Glomerular endothelial cell (primary cell): ENCODE measurements around the gene FBXW9. TPM values are rescaled to one million over a fixed set of nuclear protein-coding genes. Genes with fewer than 3 reads are reported as not detected.
"Not testable (repeated sequence)": the region's sequence is repeated elsewhere in the genome, so short reads cannot be mapped to it uniquely, and the experiment has no call there.

ENCODE experiments used
- DNase-seq: peaks from one replicate; pipeline ENCODE4 v3.0.0-alpha.2; 2011; ENCODE audit warnings: low read depth, low spot score; ENCODE audit errors: extremely low read depth
- total RNA-seq: library from RNA; depleted of rRNA; stranded (reverse); fragments of >200 nt; gene quantifications from 2 replicates; pipeline ENCODE4 v1.2.3, GENCODE V29; 2015

The FBXW9 gene
- 8.0 and 12.1 TPM in 2 replicates for total RNA-seq

- DNase-seq: peak; percentile 73
These were observed at the start of gene FBXW9 for GRCh38 chr19:12696366-12697335. Gene FBXW9, minus strand, starts transcription at chr19:12696631. Its CDS starts 50 bp downstream, at chr19:12696581.

- DNase-seq: no peak
These were observed 48.9 kb upstream of the FBXW9 start for GRCh38 chr19:12745166-12745897.

GRCh38 chr19:12737835-12738351 lies 41.5 kb upstream of the FBXW9 start:
- no peak for DNase-seq

GRCh38 chr19:12736995-12737834 lies 40.8 kb upstream of the FBXW9 start, which contains the start of gene GET3:
Gene GET3, plus strand, starts transcription at chr19:12737497. Its CDS starts 9 bp downstream, at chr19:12737506.
- DNase-seq: peak; percentile 100

- no peak for DNase-seq
These were observed 37.2 kb upstream of the FBXW9 start for GRCh38 chr19:12733369-12734214.

- no peak for DNase-seq
These were observed 34.9 kb upstream of the FBXW9 start for GRCh38 chr19:12731337-12731736.

DNA sequence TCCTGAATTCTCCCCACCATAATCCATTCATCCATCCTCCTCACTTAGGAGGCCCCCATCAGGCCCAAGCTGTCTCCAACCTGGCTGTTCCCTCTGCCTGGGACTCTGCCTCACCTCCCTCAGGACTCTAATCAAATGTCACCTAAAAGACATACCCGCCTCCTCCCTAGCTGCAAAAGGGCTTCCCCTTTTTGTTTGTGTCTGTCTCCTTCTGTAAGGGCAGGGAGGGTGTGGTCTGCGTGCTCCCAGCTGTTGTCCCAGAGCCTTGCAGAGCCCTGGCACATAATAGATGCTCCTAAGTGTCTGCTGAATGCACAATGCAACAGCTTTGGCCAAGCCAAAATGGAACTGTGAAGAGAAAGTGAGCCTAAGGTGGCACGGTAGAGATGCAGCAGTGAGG lies 33.6 kb upstream of the FBXW9 start:
- DNase-seq: no peak

- no peak for DNase-seq
These were observed 31.5 kb upstream of the FBXW9 start for GRCh38 chr19:12727745-12728433.

DNA sequence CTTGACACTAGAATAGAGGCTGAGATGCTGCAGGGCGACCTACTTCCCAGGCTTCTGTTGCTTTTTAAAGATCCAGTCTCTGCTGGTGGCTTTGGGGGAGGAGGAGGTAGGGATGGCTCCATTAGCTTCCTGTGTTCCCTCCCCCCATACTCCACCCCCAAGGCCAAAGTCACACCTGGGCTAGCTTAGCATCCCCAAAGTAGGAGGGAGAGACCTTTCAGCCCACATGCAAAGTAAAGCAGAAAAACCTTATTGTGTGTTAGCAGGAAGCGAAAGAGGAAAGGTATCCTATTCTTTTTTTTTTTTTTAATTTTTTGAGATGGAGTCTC lies 30.5 kb upstream of the FBXW9 start:
- no peak for DNase-seq

GRCh38 chr19:12725612-12726011 lies 29.2 kb upstream of the FBXW9 start:
- DNase-seq: not testable (repeated sequence)

- no peak for DNase-seq
These were observed 27.4 kb upstream of the FBXW9 start, which contains the start of gene TNPO2 for GRCh38 chr19:12723641-12724426. Gene TNPO2, minus strand, starts transcription at chr19:12723932. Its CDS starts 2,955 bp downstream, at chr19:12720977.

DNA sequence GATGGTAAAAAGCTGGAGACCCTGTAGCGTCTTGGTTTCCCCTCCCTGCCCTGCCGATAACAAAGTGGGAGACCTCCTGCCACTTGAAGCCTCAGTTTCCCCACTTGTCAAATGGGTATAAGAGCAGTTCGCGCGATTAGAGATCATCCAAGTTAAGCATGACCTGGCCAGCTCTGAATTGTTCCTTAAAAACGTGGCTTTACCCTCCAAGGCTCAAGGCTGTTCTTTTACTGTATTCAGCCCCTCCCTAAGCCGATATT lies 26.9 kb upstream of the FBXW9 start:
- DNase-seq: no peak

GRCh38 chr19:12722566-12723380 lies 26.3 kb upstream of the FBXW9 start:
- peak; percentile 99 for DNase-seq

DNA sequence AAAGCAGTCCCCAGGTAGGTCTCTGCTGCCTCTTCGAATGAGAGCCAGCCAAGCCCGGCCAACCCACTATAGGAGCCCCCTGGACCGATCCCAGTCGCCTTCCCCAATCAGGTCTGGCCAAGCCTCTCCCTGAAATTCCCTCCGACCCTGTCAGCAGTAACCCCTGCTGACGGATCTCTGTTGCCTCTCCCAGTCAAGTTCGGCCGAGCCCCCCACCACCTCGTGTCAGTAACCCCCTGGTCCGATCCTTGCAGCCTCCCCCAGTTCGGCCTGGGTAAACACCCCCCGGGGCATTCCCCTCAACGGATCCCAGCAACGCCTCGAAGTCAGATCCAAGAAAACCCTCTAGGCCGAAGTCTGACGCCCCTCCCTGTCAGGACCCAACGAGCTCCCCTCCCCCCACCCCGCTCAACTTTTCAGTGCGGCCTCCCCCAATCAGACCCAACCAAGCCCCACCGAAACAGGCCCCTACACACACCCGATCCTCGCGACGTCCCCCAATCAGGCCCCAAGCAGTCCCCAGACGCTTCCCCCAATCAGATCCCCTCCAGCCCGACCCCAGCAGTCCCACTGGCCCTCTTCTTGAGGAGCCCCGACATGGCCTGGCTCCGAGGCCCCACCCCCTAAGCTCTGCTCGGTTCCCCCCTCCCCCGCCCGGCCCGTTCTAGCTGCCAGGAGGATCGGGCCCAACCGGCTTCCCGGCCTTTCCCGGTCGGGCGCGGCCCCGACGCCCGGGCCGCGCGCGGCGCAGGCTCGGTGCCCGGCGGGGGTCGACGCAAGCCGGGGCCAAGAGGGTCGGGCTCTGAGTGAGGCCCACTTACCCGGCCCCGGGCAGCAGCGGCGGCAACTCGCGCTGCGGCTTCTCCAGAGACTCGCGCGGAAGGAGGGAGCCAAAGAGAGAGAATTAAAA lies 25.5 kb upstream of the FBXW9 start:
- DNase-seq: no peak

- no peak for DNase-seq
These were observed 24.6 kb upstream of the FBXW9 start for GRCh38 chr19:12720851-12721655.

- DNase-seq: no peak
These were observed 23.9 kb upstream of the FBXW9 start for GRCh38 chr19:12720296-12720695.
